GM12891 (cell line): ENCODE measurements around the gene ARMC8.

ENCODE experiments used
- POLR2AphosphoS5 ChIP-seq: IDR thresholded peaks from 2 replicates; pipeline ENCODE4 v1.6.1; 2011; ENCODE audit warnings: low read depth, low read length, control low read depth
- TAF1 ChIP-seq: IDR thresholded peaks from 2 replicates; pipeline ENCODE4 v1.6.1; 2011; ENCODE audit warnings: low read depth, low read length, control low read depth

DNA sequence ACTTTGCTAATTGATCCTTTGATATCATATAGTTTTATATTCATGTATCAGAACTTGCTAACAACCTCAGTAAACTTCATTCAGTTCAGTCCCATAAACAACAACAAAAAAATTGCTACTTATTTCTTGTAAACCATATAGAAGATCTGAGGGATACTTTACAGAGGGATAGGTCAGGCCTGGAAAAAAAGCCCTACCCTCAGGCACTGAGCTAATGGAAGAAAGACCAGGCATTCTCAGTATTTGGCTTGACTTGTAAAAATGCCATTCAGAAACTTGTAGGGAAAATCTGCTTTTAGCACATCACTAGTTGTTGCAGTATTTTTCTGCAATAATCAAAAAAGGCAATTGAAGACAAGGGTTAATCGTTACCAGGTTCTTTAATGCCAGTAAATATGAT lies 33.1 kb downstream of the ARMC8 start:
- no peak for TF ChIP-seq TAF1
- no peak for TF ChIP-seq POLR2AphosphoS5
